DMS153 treated with DMSO at 0.1 percent for 48 hours (cell line): ENCODE data around the gene PRKAR2B.
"Not testable (repeated sequence)": the region's sequence is repeated elsewhere in the genome, so short reads cannot be mapped to it uniquely, and the experiment has no call there.

Source experiments
- DNase-seq: peaks from one replicate; lab custom pipeline; 2025; ENCODE audit not compliant: unreplicated experiment; lab: John Stamatoyannopoulos, UW

The PRKAR2B gene

GRCh38 chr7:107047902-107048782 is 3.6 kb downstream of the PRKAR2B start:
- no peak for DNase-seq

DNA sequence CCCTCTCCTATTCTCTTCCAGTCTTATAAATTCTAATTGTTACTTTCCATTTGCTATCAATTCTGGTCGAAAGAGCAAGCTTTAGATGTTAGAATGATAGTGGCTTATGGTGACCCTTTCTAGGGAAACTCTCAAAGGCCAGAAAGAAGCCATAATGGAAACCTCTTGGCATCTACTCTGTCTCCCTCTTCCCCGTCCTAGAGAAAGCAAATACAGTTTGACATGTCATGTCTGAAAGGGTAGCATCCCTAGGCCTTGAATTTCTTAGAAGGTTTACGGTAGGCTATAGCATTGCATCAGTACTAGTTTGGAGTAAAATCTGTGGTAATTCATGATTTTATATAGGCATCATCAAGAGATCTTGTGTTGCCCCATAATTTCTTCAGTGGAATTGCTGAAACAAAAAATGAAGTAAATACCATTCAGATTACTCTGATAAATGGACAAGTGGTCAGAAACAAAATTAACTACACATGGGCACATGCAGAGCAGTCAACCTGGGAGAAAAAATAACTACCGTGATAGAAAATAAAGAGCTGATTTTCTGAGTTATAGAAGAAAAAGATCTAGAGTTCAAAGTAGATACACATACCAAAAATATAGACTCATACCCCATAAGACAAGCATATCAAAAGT is 4.4 kb downstream of the PRKAR2B start:
- DNase-seq, result no peak

DNA sequence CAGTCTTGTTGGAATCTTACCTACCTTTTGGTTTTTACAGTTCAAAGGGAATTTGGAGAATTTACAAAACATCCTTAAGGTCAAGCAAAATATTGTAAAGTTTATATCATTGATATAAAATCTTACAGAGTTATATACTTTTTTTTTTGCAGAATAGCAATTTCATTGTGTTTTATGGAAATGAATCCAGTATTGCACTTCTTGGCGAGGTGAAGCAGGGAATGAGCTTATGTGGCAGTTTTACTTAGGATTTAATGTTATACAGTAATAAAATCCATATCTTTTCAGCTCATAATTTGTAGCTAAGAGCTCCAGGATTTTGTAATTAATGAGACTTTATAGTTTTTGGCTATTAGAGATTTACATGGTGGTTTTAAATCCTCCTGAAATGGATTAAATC is 5.0 kb downstream of the PRKAR2B start:
- no peak for DNase-seq

DNA sequence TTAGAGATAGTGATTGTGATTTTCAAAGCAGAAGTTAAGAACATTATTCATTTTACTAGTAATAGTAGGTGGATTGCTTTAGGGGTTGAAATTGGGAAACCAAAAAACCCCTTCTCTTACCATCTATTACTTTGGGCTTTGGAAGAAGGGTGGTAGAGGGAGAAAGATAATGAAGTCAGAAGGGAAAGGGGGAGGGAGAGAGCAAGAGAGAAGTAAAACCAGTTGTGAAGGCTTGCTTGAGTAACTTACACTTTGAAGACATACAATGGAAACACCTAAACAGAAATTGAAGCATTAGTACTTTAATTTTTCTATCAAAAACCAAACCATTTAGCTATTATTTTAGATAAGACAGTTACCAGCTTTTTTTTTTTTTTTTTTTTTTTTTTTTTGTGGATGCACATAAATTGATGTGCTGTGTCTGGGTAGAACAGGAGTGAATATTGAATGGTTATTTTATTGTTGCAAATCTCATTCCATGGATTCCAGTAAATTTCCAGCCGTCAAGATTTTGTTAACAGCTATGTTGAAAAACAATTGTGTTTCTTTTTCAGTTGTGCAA is 5.5 kb downstream of the PRKAR2B start:
- no peak for DNase-seq

- DNase-seq, result no peak
Observed at GRCh38 chr7:107051376-107051775, 6.9 kb downstream of the PRKAR2B start.

GRCh38 chr7:107054965-107055364 is 10.5 kb downstream of the PRKAR2B start:
- DNase-seq, result not testable (repeated sequence)

DNA sequence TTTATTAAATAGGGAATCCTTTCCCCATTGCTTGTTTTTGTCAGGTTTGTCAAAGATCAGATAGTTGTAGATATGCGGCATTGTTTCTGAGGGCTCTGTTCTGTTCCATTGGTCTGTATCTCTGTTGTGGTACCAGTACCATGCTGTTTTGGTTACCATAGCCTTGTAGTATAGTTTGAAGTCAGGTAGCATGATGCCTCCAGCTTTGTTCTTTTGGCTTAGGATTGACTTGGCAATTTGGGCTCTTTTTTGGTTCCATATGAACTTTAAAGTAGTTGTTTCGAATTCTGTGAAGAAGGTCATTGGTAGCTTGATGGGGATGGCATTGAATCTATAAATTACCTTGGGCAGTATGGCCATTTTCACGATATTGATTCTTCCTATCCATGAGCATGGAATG is 11.6 kb downstream of the PRKAR2B start:
- DNase-seq, result not testable (repeated sequence)

- DNase-seq, result no peak
Observed at GRCh38 chr7:107056728-107057473, 12.4 kb downstream of the PRKAR2B start.

GRCh38 chr7:107057474-107057833 is 12.9 kb downstream of the PRKAR2B start:
- no peak for DNase-seq

DNA sequence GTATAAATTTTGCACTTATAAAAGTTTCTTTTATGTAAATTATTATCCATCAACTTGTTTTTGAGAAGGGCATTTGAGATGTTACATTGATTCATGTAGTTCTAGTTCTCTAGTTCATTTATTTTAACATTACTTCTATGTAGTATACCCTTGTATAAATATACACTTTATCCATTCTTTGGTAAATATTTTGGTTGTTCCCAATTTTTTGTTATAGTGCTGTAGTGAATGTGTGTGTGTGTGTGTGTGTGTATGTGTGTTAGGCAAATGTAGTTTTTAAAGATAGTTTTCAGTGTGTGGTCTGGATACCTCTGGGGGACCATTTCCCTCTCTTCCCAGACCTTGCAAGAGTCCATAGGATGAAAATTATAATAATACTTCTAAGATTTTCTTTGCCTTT is 15.0 kb downstream of the PRKAR2B start:
- no peak for DNase-seq

- no peak for DNase-seq
Observed at GRCh38 chr7:107063245-107064120, 19.0 kb downstream of the PRKAR2B start.

DNA sequence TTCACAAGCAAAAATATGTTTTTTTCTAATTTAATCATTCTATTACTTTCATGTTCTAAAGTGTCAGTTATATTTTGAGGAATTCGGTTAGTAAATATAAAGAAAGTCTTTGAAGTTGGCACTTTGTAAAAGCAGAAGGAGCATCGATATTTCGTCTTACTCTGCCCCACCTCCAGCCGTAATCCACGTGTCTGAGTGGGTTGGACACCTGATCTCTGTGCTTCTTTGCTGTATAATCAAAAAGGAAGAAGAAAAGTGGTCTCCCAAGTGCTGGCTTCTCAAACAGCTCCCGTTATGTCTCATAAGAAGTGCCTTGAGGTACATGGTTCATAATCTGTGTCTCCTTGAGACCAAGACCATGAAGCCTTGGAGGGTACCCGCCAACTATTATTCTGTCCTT is 19.8 kb downstream of the PRKAR2B start:
- no peak for DNase-seq

DNA sequence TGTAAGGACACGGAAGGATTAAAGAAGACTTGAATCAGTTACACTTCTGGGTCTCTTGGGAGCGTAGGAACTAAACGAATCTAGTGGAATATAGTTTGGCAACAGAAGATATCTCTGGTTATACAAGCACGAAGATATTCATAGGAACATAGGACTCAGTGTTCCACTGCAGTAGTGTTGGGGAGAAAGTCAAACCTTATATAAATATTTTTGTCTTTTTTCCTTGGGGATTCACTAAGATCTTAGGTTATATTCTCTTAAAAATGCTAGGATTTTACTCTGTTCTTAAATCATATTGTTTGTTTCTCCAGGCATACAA is 21.4 kb downstream of the PRKAR2B start:
- no peak for DNase-seq

- DNase-seq, result no peak
Observed at GRCh38 chr7:107068156-107068555, 23.7 kb downstream of the PRKAR2B start.

GRCh38 chr7:107069457-107069856 is 25.0 kb downstream of the PRKAR2B start:
- DNase-seq, result no peak

DNA sequence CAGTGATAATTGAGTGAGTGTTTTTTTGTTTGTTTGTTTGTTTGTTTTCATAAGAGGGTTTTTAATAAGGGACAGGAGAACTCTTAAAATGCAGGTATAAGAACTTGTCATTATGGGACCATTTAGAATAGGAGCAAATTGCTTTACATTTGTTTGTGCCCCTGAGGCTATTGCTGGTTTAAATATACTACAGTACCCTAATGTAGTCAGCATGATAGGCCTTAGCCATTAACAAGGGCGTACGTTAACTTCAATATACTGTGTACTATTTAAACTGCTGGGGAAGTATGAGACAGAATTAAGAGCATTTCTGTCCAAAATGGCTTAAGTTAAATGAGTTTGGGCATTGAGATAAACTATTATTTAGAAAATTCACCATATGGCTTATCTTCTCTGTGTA is 26.2 kb downstream of the PRKAR2B start:
- no peak for DNase-seq

DNA sequence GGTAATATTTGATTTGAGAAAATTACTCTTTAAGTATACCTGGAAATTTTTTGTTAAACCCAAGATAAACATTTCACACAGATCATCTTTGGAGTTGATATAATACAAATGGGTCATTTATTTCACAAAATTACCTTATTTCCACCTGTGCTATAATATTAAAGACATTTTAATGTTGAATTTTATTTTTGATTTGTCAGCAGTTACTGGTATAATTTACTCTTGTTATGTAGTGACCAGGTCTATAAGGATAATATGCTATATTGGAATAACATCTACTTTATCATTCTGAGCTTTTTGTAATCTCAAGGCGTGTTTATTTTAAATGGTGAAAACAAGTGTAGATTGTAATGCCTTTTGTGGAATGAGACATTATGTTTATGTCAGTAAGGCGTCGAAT is 26.6 kb downstream of the PRKAR2B start:
- DNase-seq, result no peak

- no peak for DNase-seq
Observed at GRCh38 chr7:107072133-107072532, 27.6 kb downstream of the PRKAR2B start.

DNA sequence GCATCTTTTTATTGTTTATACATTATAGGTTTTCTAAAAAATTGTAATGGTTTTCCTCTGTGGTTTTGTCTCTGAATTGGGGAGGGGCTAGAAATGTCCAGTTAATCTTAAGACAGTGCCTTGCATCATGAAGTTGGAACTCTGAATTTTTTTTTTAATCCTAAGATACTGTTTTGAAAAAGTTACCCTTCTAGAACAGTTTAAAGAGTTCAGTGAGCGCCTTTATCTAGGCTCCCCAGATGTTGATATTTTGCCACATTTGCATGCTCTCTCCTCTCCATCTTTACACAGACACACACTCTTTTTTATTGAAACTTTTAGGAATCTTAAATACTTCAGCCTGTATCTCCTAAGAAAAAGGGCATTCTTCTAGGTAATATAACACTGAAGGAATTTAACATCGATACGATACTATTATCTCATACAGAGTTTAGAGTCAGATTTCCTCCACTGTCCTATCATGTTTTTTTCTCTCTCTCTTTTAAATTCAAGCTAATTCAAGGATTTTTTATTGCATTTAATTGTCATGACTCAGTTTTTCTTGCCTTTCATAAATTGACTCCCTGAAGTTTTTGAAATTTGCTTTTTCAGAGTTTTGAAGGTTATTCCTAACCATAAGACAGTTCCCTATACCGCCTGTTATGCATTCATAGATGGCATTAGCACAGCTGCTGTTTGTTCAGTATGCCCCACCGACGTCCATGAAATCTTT is 31.5 kb downstream of the PRKAR2B start:
- DNase-seq, result no peak
